ENCODE data around the gene PSME2. TPM values are rescaled to one million over a fixed set of nuclear protein-coding genes. Genes with fewer than 3 reads are reported as not detected.

Gene PSME2
- total RNA-seq, 2 donors from 2014 or later, result 106 to 112 TPM

GRCh38 chr14:24160850-24161804, 14.7 kb upstream of the PSME2 start, which contains the start of gene IRF9:
Gene IRF9, plus strand, starts transcription at chr14:24161265. Its CDS starts 880 bp downstream, at chr14:24162145.
- Mint-ChIP-seq H3K27me3 (ENCODE audit: insufficient read depth) (no peaks in the 10 kb centered on the region), H3K4me1 (peaks cover 10% of the 10 kb centered on the region), H3K9me3 (no peaks in the 10 kb centered on the region), H3K36me3 (ENCODE audit: low read depth) (peaks cover 56% of the 10 kb centered on the region), H3K4me3 (peak within 1 kb of the TSS; percentile 52), H3K27ac (peak within 1 kb of the TSS; percentile 89)
- H3K9me3 ChIP-seq (ENCODE audit: control insufficient read depth, low read length), result no peaks in the 10 kb centered on the region
- DNase-seq, result peak; percentile 99
- TF ChIP-seq CTCF (conservative IDR thresholded peaks at IDR 0.05), result peak; percentile 96
- H3K4me3 ChIP-seq (ENCODE audit: low read length), result peak within 1 kb of the TSS; percentile 72
- no peaks in the 10 kb centered on the region for H3K27me3 ChIP-seq (ENCODE audit: control insufficient read depth, insufficient read depth, low read length, poor library complexity, severe bottlenecking)
- H3K9ac ChIP-seq (ENCODE audit: extremely low read depth, low read length, poor library complexity, severe bottlenecking), result peak within 1 kb of the TSS; percentile 28
- H3K36me3 ChIP-seq (ENCODE audit: control insufficient read depth, insufficient read depth, low read length), result peaks cover 50% of the 10 kb centered on the region
- peaks cover 6% of the 10 kb centered on the region for H3K4me1 ChIP-seq (ENCODE audit: control insufficient read depth, insufficient read depth, low read length)
- no peak within 1 kb of the TSS for H3K27ac ChIP-seq (ENCODE audit: low read depth, low read length)
- 4 to 13% methylated on average over 7 to 11 of the region's 12 CpGs for WGBS, 2 experiments (ENCODE audit: insufficient coverage in 1 of 2, insufficient read length in 1 of 2)

- H3K4me1 Mint-ChIP-seq, result peaks cover 10% of the 10 kb centered on the region
- Histone ChIP-seq H3K9ac (ENCODE audit: extremely low read depth, low read length, poor library complexity, severe bottlenecking) (no peak overlapping the region), H3K9me3 (ENCODE audit: control insufficient read depth, low read length) (no peaks in the 10 kb centered on the region), H3K4me1 (ENCODE audit: control insufficient read depth, insufficient read depth, low read length) (peaks cover 6% of the 10 kb centered on the region), H3K4me3 (ENCODE audit: low read length) (no peak overlapping the region), H3K27me3 (ENCODE audit: control insufficient read depth, insufficient read depth, low read length, poor library complexity, severe bottlenecking) (no peaks in the 10 kb centered on the region), H3K27ac (ENCODE audit: low read depth, low read length) (no peak overlapping the region), H3K36me3 (ENCODE audit: control insufficient read depth, insufficient read depth, low read length) (peaks cover 55% of the 10 kb centered on the region)
- H3K9me3 Mint-ChIP-seq, result no peaks in the 10 kb centered on the region
- TF ChIP-seq CTCF (conservative IDR thresholded peaks at IDR 0.05), result no peak
- no peaks in the 10 kb centered on the region for H3K27me3 Mint-ChIP-seq (ENCODE audit: insufficient read depth)
- H3K27ac Mint-ChIP-seq, result no peak overlapping the region
- no peak overlapping the region for H3K4me3 Mint-ChIP-seq
- no peak for DNase-seq
- 98% methylated on average over 4 of the region's 4 CpGs; no CpG with 5 or more reads in 1 of the 2 experiments for WGBS, 2 experiments (ENCODE audit: insufficient coverage in 1 of 2, insufficient read length in 1 of 2)
- peaks cover 59% of the 10 kb centered on the region for H3K36me3 Mint-ChIP-seq (ENCODE audit: low read depth)
Measured at GRCh38 chr14:24160499-24160849, 14.1 kb upstream of the PSME2 start.

- Mint-ChIP-seq H3K4me1 (peaks cover 10% of the 10 kb centered on the region), H3K36me3 (ENCODE audit: low read depth) (peaks cover 63% of the 10 kb centered on the region), H3K9me3 (no peaks in the 10 kb centered on the region), H3K4me3 (no peak overlapping the region), H3K27me3 (ENCODE audit: insufficient read depth) (no peaks in the 10 kb centered on the region), H3K27ac (no peak overlapping the region)
- DNase-seq, result no peak
- no peak overlapping the region for H3K27ac ChIP-seq (ENCODE audit: low read depth, low read length)
- H3K9me3 ChIP-seq (ENCODE audit: control insufficient read depth, low read length), result no peaks in the 10 kb centered on the region
- no peak for TF ChIP-seq CTCF (conservative IDR thresholded peaks at IDR 0.05)
- H3K4me3 ChIP-seq (ENCODE audit: low read length), result no peak overlapping the region
- no peaks in the 10 kb centered on the region for H3K27me3 ChIP-seq (ENCODE audit: control insufficient read depth, insufficient read depth, low read length, poor library complexity, severe bottlenecking)
- peaks cover 6% of the 10 kb centered on the region for H3K4me1 ChIP-seq (ENCODE audit: control insufficient read depth, insufficient read depth, low read length)
- H3K36me3 ChIP-seq (ENCODE audit: control insufficient read depth, insufficient read depth, low read length), result peaks cover 61% of the 10 kb centered on the region
- WGBS, 2 experiments (ENCODE audit: insufficient coverage in 1 of 2, insufficient read length in 1 of 2), result 95 to 100% methylated on average over 3 to 11 of the region's 11 CpGs
- H3K9ac ChIP-seq (ENCODE audit: extremely low read depth, low read length, poor library complexity, severe bottlenecking), result no peak overlapping the region
Measured at GRCh38 chr14:24159777-24160498, 13.5 kb upstream of the PSME2 start.
